ENCODE data around the gene KRTAP5-6. TPM values are rescaled to one million over a fixed set of nuclear protein-coding genes. Genes with fewer than 3 reads are reported as not detected.
A peak's percentile ranks its signal among the peaks of the same experiment; 100 is the strongest.
"Not testable (repeated sequence)": the region's sequence is repeated elsewhere in the genome, so short reads cannot be mapped to it uniquely, and the experiment has no call there.

KRTAP5-6 gene
- total and polyA plus RNA-seq, 8 donors: not detected

- peak overlapping the region in 1 of 5 donors; percentile 29 for H3K27ac ChIP-seq
- no peaks in the 10 kb centered on the region for H3K9me3 ChIP-seq
- no peaks in the 10 kb centered on the region for H3K36me3 ChIP-seq
- 77 to 83% (median 80%) methylated on average over 12 to 24 of the region's 24 CpGs for WGBS, 5 donors
- intact Hi-C loops (cut with DNase I; ENCODE audit: low total_unique reads): no loop called here
- H3K4me1 ChIP-seq: no peaks in the 10 kb centered on the region
- no peak for TF ChIP-seq POLR2AphosphoS5 (IDR thresholded peaks at IDR 0.05)
- no peak for TF ChIP-seq EP300 (IDR thresholded peaks at IDR 0.05)
- no peak for TF ChIP-seq POLR2A (IDR thresholded peaks at IDR 0.05)
- no peak for TF ChIP-seq CTCF (IDR thresholded peaks at IDR 0.05)
- H3K27me3 ChIP-seq: peaks cover 0 to 37% (median 4%) of the 10 kb centered on the region in 3 donors
- no peak for DNase-seq
- no peak overlapping the region for H3K4me3 ChIP-seq
Observed at GRCh38 chr11:1667121-1667850, 29.7 kb upstream of the KRTAP5-6 start.

GRCh38 chr11:1667906-1668305 is 29.1 kb upstream of the KRTAP5-6 start:
- peak in 1 of 2 donors; percentile 62 for DNase-seq
- no peak for TF ChIP-seq POLR2A (IDR thresholded peaks at IDR 0.05)
- no peak for TF ChIP-seq CTCF (IDR thresholded peaks at IDR 0.05)
- no peak for TF ChIP-seq POLR2AphosphoS5 (IDR thresholded peaks at IDR 0.05)
- TF ChIP-seq EP300 (IDR thresholded peaks at IDR 0.05): no peak
- Histone ChIP-seq H3K4me3 (no peak overlapping the region), H3K9me3 (no peaks in the 10 kb centered on the region), H3K27me3 (peaks cover 0 to 41% (median 4%) of the 10 kb centered on the region in 3 donors), H3K4me1 (no peaks in the 10 kb centered on the region), H3K27ac (no peak overlapping the region), H3K36me3 (no peaks in the 10 kb centered on the region)
- 44 to 66% (median 55%) methylated on average over 16 of the region's 16 CpGs for WGBS, 5 donors
- intact Hi-C loops (cut with DNase I; ENCODE audit: low total_unique reads): no loop called here

- DNase-seq: no peak
- H3K27me3 ChIP-seq: peaks cover 0 to 42% (median 4%) of the 10 kb centered on the region in 3 donors
- intact Hi-C loops (cut with DNase I; ENCODE audit: low total_unique reads): no loop called here
- no peaks in the 10 kb centered on the region for H3K9me3 ChIP-seq
- no peak for TF ChIP-seq EP300 (IDR thresholded peaks at IDR 0.05)
- no peak for TF ChIP-seq CTCF (IDR thresholded peaks at IDR 0.05)
- TF ChIP-seq POLR2AphosphoS5 (IDR thresholded peaks at IDR 0.05): no peak
- TF ChIP-seq POLR2A (IDR thresholded peaks at IDR 0.05): no peak
- WGBS, 5 donors: 57 to 78% (median 75%) methylated on average over 13 of the region's 13 CpGs
- no peak overlapping the region for H3K27ac ChIP-seq
- no peak overlapping the region for H3K4me3 ChIP-seq
- H3K36me3 ChIP-seq: no peaks in the 10 kb centered on the region
- no peaks in the 10 kb centered on the region for H3K4me1 ChIP-seq
Observed at GRCh38 chr11:1668911-1669473, 28.0 kb upstream of the KRTAP5-6 start.

- no peak overlapping the region for H3K4me3 ChIP-seq
- DNase-seq: peak in 1 of 2 donors; percentile 76
- H3K27me3 ChIP-seq: peaks cover 0 to 49% (median 9%) of the 10 kb centered on the region in 3 donors
- WGBS, 5 donors: 61 to 68% (median 66%) methylated on average over 21 of the region's 21 CpGs
- no peaks in the 10 kb centered on the region for H3K36me3 ChIP-seq
- intact Hi-C loops (cut with DNase I; ENCODE audit: low total_unique reads): no loop called here
- TF ChIP-seq POLR2A (IDR thresholded peaks at IDR 0.05) (no peak), EP300 (IDR thresholded peaks at IDR 0.05) (no peak), CTCF (IDR thresholded peaks at IDR 0.05) (no peak), POLR2AphosphoS5 (IDR thresholded peaks at IDR 0.05) (no peak)
- no peaks in the 10 kb centered on the region for H3K4me1 ChIP-seq
- no peaks in the 10 kb centered on the region for H3K9me3 ChIP-seq
- no peak overlapping the region for H3K27ac ChIP-seq
Observed at GRCh38 chr11:1669546-1670218, 27.3 kb upstream of the KRTAP5-6 start.

- 83 to 100% (median 96%) methylated on average over 1 of the region's 1 CpG for WGBS, 5 donors
- H3K27ac ChIP-seq; intact Hi-C loops (cut with DNase I; ENCODE audit: low total_unique reads); H3K4me1 ChIP-seq; DNase-seq; H3K4me3 ChIP-seq; H3K9me3 ChIP-seq; H3K36me3 ChIP-seq: not testable (repeated sequence)
- H3K27me3 ChIP-seq: peaks cover 0 to 55% (median 10%) of the 10 kb centered on the region in 3 donors
Observed at GRCh38 chr11:1670457-1670856, 26.5 kb upstream of the KRTAP5-6 start.

Measured in stomach (tissue), 9 donors.